HepG2 (cell line): ENCODE data around the gene NPY. TPM values are rescaled to one million over a fixed set of nuclear protein-coding genes. Genes with fewer than 3 reads are reported as not detected.

Source experiments
- ATAC-seq: fragments of 200-7000 bp; cut with Tn5 transposase; 3 replicates; pipeline ENCODE4 v1.9.1; 2020; ENCODE audit warnings: mild to moderate bottlenecking, moderate library complexity
- BruUV-seq: library from RNA; stranded (reverse); fragments of 400-500 nt; replicated peaks from 2 replicates; lab custom pipeline; 2021; lab: Mats Ljungman, UMichigan
- CTCF ChIA-PET: fragments of 300-600 bp; formaldehyde crosslinking; extraction: SDS; loops from one replicate; lab custom pipeline; 2021; ENCODE audit warnings: low total read pairs, inconsistent platforms, low intra/inter-chr PET ratio; lab: Yijun Ruan, JAX
- POLR2A ChIA-PET: fragments of 350-600 bp; sonication (Branson Sonifier 250); formaldehyde crosslinking; loops from one replicate; lab custom pipeline; 2020; ENCODE audit warnings: antibody characterized with exemption, inconsistent platforms; lab: Yijun Ruan, JAX
- DNase-seq: peaks from one replicate; pipeline ENCODE4 v3.0.0-alpha.2; 2015; ENCODE audit warnings: low spot score
- FAIRE-seq: peaks from 3 replicates; lab custom pipeline; 2011; peaks lifted over from hg19 to GRCh38; lab: Jason Lieb, UNC
- H2AFZ ChIP-seq: one replicate; pipeline ENCODE4 v1.6.1; 2011; ENCODE audit warnings: low read length, inconsistent platforms
- H3K27ac ChIP-seq: fragments of 300-600 bp; 3 replicates; pipeline ENCODE4 v1.8.0; 2011; ENCODE audit warnings: mixed run types, mild to moderate bottlenecking, mixed read lengths, low read length, inconsistent platforms; ENCODE audit not compliant: insufficient read depth; ENCODE audit errors: extremely low read length
- H3K27me3 ChIP-seq, 2 experiments: fragments of 200-600 bp in 1 of 2; 2 replicates in 1 of 2; 3 replicates in 1 of 2; pipeline versions ENCODE4 v1.6.0 to v1.8.0; 2011; ENCODE audit warnings: low read length in 2 of 2, mild to moderate bottlenecking in 2 of 2, moderate library complexity in 2 of 2, inconsistent platforms in 1 of 2; ENCODE audit not compliant: insufficient read depth in 2 of 2, control insufficient read depth in 1 of 2
- H3K36me3 ChIP-seq, 2 experiments: fragments of 200-600 bp in 1 of 2; replicated peaks in 1 of 2; 2 replicates in 1 of 2; 3 replicates in 1 of 2; pipeline versions ENCODE4 v1.5.1 to v1.8.0; 2011; ENCODE audit warnings: low read length in 2 of 2, inconsistent platforms in 1 of 2; ENCODE audit not compliant: insufficient read depth in 2 of 2, control insufficient read depth in 1 of 2
- H3K4me1 ChIP-seq: 2 replicates; pipeline ENCODE4 v1.5.1; 2012; ENCODE audit warnings: low read length, inconsistent platforms; ENCODE audit not compliant: insufficient read depth
- H3K4me2 ChIP-seq: 2 replicates; pipeline ENCODE4 v1.6.0; 2011; ENCODE audit warnings: low read depth, low read length, inconsistent platforms
- H3K4me3 ChIP-seq, 3 experiments: fragments of 200-600 bp in 1 of 3; sonication (generic), shearing (Covaris generic) in 1 of 3; replicated peaks in 1 of 3; 2 replicates each; pipeline ENCODE4 v1.5.1; 2011 to 2016; ENCODE audit warnings: low read length in 3 of 3, inconsistent platforms in 2 of 3, low read depth in 2 of 3, mild to moderate bottlenecking in 2 of 3, control low read depth in 1 of 3, mixed read lengths in 1 of 3; ENCODE audit not compliant: insufficient read depth in 1 of 3
- H3K79me2 ChIP-seq: one replicate; pipeline ENCODE4 v1.6.1; 2011; ENCODE audit warnings: low read length, inconsistent platforms; ENCODE audit not compliant: insufficient read depth
- H3K9ac ChIP-seq: 2 replicates; pipeline ENCODE4 v1.6.0; 2011; ENCODE audit warnings: mild to moderate bottlenecking, low read depth, low read length, inconsistent platforms; ENCODE audit not compliant: insufficient read depth
- H3K9me3 ChIP-seq: 2 replicates; pipeline ENCODE4 v1.5.1; 2012; ENCODE audit warnings: mild to moderate bottlenecking, low read length
- H4K20me1 ChIP-seq: 2 replicates; pipeline ENCODE4 v1.6.0; 2011; ENCODE audit warnings: inconsistent platforms, mild to moderate bottlenecking, low read length, moderate library complexity; ENCODE audit not compliant: insufficient read depth
- KDM4B ChIP-seq: sonication (generic); formaldehyde crosslinking; IDR thresholded peaks from 2 replicates; pipeline ENCODE4 v1.4.0; 2020; ENCODE audit warnings: missing genetic modification reagents
- MED8 ChIP-seq: sonication (generic); formaldehyde crosslinking; IDR thresholded peaks from 2 replicates; pipeline ENCODE4 v1.8.1; 2023; ENCODE audit warnings: mild to moderate bottlenecking, missing genetic modification reagents; ENCODE audit not compliant: insufficient replicate concordance
- MLXIP ChIP-seq: sonication (generic); formaldehyde crosslinking; IDR thresholded peaks from 2 replicates; pipeline ENCODE4 v1.9.0; 2021; ENCODE audit warnings: missing genetic modification reagents, borderline replicate concordance
- MZF1 ChIP-seq: sonication (generic); formaldehyde crosslinking; IDR thresholded peaks from 2 replicates; pipeline ENCODE4 v1.8.1; 2023; ENCODE audit warnings: mild to moderate bottlenecking, missing genetic modification reagents, borderline replicate concordance
- NCOA2 ChIP-seq: sonication (generic); formaldehyde crosslinking; IDR thresholded peaks from 2 replicates; pipeline ENCODE4 v1.8.0; 2022; ENCODE audit warnings: inconsistent platforms
- NPAS2 ChIP-seq: sonication (generic); formaldehyde crosslinking; IDR thresholded peaks from 2 replicates; pipeline ENCODE4 v1.8.0; 2022; ENCODE audit warnings: mild to moderate bottlenecking, missing genetic modification reagents, borderline replicate concordance
- NR2F6 ChIP-seq, 2 experiments: IDR thresholded peaks; 2 replicates each; pipeline ENCODE4 v1.6.1; 2016; ENCODE audit warnings: antibody characterized with exemption in 1 of 2, mild to moderate bottlenecking in 1 of 2
- SNAPC5 ChIP-seq: sonication (generic); formaldehyde crosslinking; IDR thresholded peaks from 2 replicates; pipeline ENCODE4 v1.8.1; 2023; ENCODE audit warnings: mild to moderate bottlenecking, missing genetic modification reagents, borderline replicate concordance
- ZBTB49 ChIP-seq: sonication (generic); formaldehyde crosslinking; IDR thresholded peaks from 2 replicates; pipeline ENCODE4 v1.4.0; 2020; ENCODE audit warnings: missing genetic modification reagents, borderline replicate concordance
- ZNF20 ChIP-seq: sonication (generic); formaldehyde crosslinking; IDR thresholded peaks from 2 replicates; pipeline ENCODE4 v1.4.0; 2020; ENCODE audit warnings: mild to moderate bottlenecking, moderate library complexity, missing genetic modification reagents
- ZNF205 ChIP-seq: IDR thresholded peaks from 2 replicates; pipeline ENCODE4 v1.6.1; 2018; ENCODE audit warnings: missing biosample characterization, missing genetic modification reagents
- ZNF234 ChIP-seq: sonication (generic); formaldehyde crosslinking; conservative IDR thresholded peaks from 2 replicates; pipeline ENCODE4 v1.5.1; 2020; ENCODE audit warnings: mild to moderate bottlenecking, missing genetic modification reagents
- ZNF343 ChIP-seq: sonication (generic); formaldehyde crosslinking; IDR thresholded peaks from 2 replicates; pipeline ENCODE4 v1.4.0; 2020; ENCODE audit warnings: mild to moderate bottlenecking, missing genetic modification reagents
- ZNF790 ChIP-seq: sonication (generic); formaldehyde crosslinking; IDR thresholded peaks from 2 replicates; pipeline ENCODE4 v1.8.0; 2022; ENCODE audit warnings: missing genetic modification reagents, mild to moderate bottlenecking, borderline replicate concordance
- WGBS: methylation state at CpG from one replicate; pipeline ENCODE4 v1.1.6; 2017; ENCODE audit warnings: low lambda C conversion rate; 5-methylcytosine and 5-hydroxymethylcytosine counted together
- in situ Hi-C: cut with HindIII; loops from 2 replicates; pipeline ENCODE4 v1.10.0; 2017; ENCODE audit warnings: low pct_unique_long_range_greater_than_20kb; ENCODE audit not compliant: extremely low pct_ligation_motif_present
- intact Hi-C: fragments of 100-400 bp; cut with micrococcal nuclease; formaldehyde crosslinking; loops from one replicate; pipeline ENCODE4 v1.10.0; 2022; ENCODE audit not compliant: unreplicated experiment
- polyA plus RNA-seq, 8 experiments: library from polyadenylated mRNA; depleted of rRNA in 3 of 8; stranded (reverse) in 7 of 8; unstranded in 1 of 8; fragments of >200 nt; fragmentation: Illumina TruSeq in 4 of 8; extraction: Trizol in 4 of 8; gene quantifications; 2 replicates each; pipeline versions ENCODE4 v1.2.1 to v1.2.3, GENCODE V29; 2011 to 2016; ENCODE audit warnings: low read depth in 4 of 8, missing spikeins in 1 of 8, mixed read lengths in 1 of 8; ENCODE audit not compliant: insufficient read depth in 1 of 8
- total RNA-seq, 5 experiments: library from RNA; depleted of rRNA; stranded (reverse); fragments of >200 nt; fragmentation: Illumina TruSeq; extraction: Trizol; gene quantifications; 2 replicates each; pipeline ENCODE4 v1.2.3, GENCODE V29; 2016; ENCODE audit warnings: low read depth in 1 of 5

Gene NPY
- total and polyA plus RNA-seq, 2 of the 13 experiments (the other 11 are each of a cell fraction or from before 2014, with no cell fraction given), result not detected

- no peaks in the 10 kb centered on the region for H3K36me3 ChIP-seq
- WGBS, result 0% methylated on average over 3 of the region's 3 CpGs
- no peak overlapping the region for H3K4me3 ChIP-seq
- no peak overlapping the region for H3K9ac ChIP-seq
- H3K4me1 ChIP-seq, result no peaks in the 10 kb centered on the region
- TF ChIP-seq MZF1 (no peak), ZNF790 (CRISPR knock-in tag) (no peak), ZNF205 (CRISPR knock-in tag) (no peak), ZNF234 (CRISPR knock-in tag) (no peak), NR2F6 (IDR thresholded peaks at IDR 0.05) (no peak), NR2F6 (CRISPR knock-in tag; IDR thresholded peaks at IDR 0.05) (no peak), NCOA2 (no peak), ZNF20 (CRISPR knock-in tag) (no peak), NPAS2 (CRISPR knock-in tag) (no peak), ZNF343 (CRISPR knock-in tag) (no peak), ZBTB49 (CRISPR knock-in tag) (no peak), MLXIP (CRISPR knock-in tag) (no peak), KDM4B (CRISPR knock-in tag) (no peak), SNAPC5 (CRISPR knock-in tag) (no peak), MED8 (no peak)
- H3K9me3 ChIP-seq, result no peaks in the 10 kb centered on the region
- intact Hi-C loops (no loop called here), in situ Hi-C loops (no loop called here)
- no peak for FAIRE-seq
- no TSS peak for BruUV-seq
- H2AFZ ChIP-seq, result no peak overlapping the region
- H3K4me2 ChIP-seq, result no peak overlapping the region
- peaks cover 0 to 5% of the 10 kb centered on the region in 2 experiments; a peak in 1 of 5 replicates for H3K27me3 ChIP-seq
- H3K79me2 ChIP-seq, result no peaks in the 10 kb centered on the region
- H3K27ac ChIP-seq, result no peak overlapping the region
- ATAC-seq, result no peak
- H4K20me1 ChIP-seq, result no peaks in the 10 kb centered on the region
- CTCF ChIA-PET, result no interaction called here
- DNase-seq, result no peak
- POLR2A ChIA-PET, result no interaction called here
These were observed 40.0 kb downstream of the NPY start for GRCh38 chr7:24323961-24324480.
